Left lobe of liver (tissue), 2 donors: Measurements from ENCODE around the gene TNFAIP2. TPM values are rescaled to one million over a fixed set of nuclear protein-coding genes. Genes with fewer than 3 reads are reported as not detected.

Experiments used
- ATAC-seq: fragments of 200-7000 bp; cut with Tn5 transposase; one replicate; pipeline ENCODE4 v1.9.1; 2020; ENCODE audit warnings: mild to moderate bottlenecking, moderate library complexity
- DNase-seq: peaks from one replicate; pipeline ENCODE4 v3.0.0-alpha.2; 2020; ENCODE audit warnings: low spot score
- total RNA-seq: library from RNA; stranded (reverse); gene quantifications from one replicate; pipeline ENCODE4 v1.2.1, GENCODE V29; 2021
- donor health status: DM: no; HTN: no; CAD: no; lungs with moderate emphysema.
- donor health status: DM: no; HTN: yes; CAD: no.

TNFAIP2 gene
- total RNA-seq, 1 donor from 2014 or later = 27.9 TPM

DNA sequence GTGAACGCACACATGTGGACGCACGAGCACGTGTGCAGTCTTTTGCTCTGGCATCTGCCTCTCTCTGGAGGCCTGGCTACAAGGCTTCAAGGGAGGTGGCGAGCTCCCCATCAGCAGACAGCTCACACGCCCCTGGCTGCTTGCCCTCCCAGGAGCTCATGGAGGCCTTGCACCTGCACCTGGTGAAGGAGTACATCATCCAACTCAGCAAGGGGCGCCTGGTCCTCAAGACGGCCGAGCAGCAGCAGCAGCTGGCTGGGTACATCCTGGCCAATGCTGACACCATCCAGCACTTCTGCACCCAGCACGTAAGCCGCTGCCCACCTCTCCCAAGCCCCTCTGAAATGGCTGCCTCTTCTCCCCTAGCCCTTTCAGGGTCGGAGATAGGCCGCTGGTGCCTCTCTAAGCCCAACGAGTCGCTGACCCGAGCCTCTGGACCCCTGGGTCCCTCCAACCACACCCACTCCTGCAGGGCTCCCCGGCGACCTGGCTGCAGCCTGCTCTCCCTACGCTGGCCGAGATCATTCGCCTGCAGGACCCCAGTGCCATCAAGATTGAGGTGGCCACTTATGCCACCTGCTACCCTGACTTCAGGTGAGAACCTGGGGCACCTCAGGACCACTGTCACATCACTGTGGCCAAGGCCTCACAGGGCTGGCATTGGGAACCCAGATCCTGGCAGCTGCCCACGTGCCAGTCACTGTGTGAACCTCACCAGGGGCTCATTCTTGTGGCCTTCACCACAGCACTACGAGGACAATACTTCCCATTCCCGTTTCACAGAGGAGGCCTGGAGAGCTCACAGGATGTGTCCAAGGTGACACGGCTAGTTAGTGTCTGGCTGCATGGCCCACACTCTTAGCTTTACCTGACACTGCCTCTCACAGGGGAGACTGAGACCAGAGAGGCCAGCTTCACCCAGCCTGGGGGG, 10.2 kb downstream of the TNFAIP2 start:
- DNase-seq (no peak), ATAC-seq (no peak)

- ATAC-seq (no peak), DNase-seq (no peak)
These were observed 11.1 kb downstream of the TNFAIP2 start for GRCh38 chr14:103134405-103134804.

DNA sequence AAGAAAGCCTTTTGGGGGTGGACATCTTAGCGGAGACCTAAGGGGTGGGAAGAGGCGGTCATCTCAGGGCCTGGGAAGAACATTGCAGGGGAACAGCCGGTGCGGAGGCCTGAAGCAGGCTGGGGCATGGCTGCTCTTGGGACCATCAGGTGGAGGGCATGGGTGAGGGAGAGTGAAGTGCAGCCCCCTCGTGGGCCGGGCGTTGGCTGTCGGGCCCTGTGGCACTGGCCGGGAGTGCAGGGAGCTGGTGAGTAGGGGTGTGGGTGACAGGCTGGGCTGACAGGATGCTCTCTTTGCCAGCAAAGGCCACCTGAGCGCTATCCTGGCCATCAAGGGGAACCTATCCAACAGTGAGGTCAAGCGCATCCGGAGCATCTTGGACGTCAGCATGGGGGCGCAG, 11.7 kb downstream of the TNFAIP2 start:
- DNase-seq (no peak), ATAC-seq (no peak)

DNA sequence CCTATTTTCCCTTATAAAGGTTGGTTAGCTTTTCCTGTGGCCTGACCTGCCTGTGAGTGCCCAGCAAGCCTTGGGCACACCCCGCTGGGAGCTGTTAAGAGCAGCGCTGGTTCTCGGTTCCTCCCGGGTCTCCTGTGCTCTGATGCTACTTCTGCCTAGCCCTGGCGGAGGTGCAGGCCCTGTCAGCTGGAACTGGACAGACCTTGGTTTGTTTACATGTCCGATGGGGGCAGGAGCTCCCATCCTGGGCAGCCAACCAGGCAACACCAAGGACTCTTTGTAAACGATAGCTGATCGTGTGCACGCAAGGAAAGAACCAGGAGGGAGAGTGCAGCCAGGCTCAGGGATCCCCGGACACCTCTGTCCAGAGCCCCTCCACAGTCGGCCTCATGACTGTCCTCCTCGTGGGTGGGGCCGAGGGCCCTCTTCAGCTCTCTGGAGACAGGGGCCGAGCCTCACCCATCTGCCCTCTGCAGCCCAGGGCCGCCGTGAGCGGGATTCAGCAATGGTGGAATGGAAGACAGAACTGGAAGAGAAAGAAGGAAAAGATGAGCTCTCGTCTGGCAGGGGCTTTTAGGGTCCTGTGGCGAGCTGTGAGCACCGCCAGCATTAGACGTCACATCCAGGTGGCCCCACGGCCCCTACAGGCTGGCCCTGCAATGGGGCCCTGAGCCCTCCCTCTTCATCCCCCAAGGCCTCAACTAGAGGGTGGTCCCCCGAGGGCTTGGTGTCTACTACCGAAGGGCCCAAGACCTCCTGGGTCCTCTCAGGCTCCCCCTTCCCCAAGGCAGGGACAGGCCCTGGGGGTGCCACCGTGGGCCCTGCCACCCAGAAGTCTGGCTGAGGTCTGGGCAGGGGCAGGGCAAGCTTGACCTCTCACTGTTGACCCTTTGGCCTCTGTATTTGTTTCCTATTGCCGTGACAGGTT, 12.3 kb downstream of the TNFAIP2 start:
- DNase-seq = no peak
- peak; percentile 72 for ATAC-seq

DNA sequence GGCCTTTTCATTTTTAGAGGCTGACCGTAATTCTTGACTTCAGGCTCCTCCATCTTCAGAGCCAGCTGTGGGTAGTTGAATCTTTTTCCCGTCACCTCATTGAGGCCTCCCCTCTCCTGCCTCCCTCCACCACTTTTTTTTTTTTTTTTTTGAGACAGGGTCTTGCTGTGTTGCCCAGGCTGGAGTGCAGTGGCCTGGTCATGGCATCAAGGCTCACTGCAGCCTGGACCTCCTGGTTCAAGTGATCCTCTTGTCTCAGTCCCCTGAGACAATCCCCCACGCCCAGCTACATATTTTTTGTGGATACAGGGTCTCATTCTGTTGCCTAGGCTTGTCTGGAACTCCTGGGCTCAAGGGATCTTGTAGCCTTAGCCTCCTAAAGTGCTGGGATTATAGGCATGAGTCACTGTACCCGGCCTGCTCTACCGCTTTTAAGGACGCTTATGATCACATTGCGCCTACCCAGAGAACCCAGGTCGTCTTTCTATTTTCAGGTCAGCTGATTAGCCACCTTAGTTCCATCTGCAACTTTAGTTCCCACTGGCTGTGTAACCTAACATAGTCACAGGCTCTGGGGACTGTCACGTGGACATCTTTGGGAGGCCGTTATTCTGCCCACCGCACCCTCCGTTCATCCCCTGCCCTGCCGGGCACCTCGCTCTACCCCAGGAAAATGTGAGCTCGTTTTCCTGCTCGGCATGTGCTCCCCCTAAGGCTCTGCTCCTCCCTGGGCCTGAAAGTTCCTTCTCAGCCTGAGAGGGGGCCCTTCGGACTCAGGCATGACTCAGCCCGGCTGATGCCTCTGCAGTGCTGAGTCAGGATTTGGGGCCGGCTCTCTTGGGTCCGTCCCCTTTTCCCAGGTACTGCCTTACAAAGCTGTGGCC, 13.4 kb downstream of the TNFAIP2 start:
- ATAC-seq (no peak), DNase-seq (no peak)

GRCh38 chr14:103137689-103138300, 14.5 kb downstream of the TNFAIP2 start:
- ATAC-seq = no peak
- no peak for DNase-seq

DNA sequence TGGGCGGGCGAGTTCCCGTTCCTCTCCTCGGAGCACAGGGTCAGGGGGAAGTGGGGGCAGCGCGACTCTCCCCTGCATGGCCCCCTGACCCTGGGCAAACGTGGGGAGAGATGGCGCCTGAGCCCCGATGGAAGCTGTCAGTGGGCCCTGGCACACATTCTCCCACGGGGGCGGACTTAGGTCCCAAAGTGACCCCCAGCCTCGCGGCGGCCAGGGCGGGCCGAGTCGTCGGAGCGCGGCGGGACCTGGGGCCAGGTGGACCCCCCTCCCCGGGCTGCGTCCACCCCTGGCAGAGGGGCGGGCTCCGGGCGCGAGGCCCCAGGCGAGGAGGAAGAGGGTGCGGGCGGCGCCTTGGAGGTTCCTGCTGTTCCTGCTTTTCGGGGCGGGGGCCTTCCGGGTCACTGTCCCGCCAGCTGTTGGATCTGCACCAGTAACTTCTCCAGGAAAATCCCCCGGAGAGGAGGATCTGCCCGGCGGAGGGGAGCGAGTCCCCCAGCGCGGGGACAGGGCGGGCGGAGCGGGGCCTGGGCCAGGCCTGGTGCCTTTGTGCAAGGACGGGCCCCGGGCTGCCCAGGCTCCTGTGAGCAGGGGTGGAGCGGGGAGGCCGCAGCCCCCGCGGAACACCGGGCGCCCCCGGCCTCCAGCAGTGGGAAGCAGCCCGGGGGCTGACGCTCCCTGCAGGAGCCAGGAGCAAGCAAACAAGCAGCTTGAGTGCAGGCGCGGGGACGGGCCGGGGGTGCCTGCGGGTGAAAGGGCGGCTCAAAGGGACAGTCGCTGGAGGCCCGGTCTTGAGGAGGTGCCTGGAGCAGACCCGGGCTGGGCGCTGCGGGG, 15.3 kb downstream of the TNFAIP2 start:
- DNase-seq (no peak), ATAC-seq (peak; percentile 23)

DNA sequence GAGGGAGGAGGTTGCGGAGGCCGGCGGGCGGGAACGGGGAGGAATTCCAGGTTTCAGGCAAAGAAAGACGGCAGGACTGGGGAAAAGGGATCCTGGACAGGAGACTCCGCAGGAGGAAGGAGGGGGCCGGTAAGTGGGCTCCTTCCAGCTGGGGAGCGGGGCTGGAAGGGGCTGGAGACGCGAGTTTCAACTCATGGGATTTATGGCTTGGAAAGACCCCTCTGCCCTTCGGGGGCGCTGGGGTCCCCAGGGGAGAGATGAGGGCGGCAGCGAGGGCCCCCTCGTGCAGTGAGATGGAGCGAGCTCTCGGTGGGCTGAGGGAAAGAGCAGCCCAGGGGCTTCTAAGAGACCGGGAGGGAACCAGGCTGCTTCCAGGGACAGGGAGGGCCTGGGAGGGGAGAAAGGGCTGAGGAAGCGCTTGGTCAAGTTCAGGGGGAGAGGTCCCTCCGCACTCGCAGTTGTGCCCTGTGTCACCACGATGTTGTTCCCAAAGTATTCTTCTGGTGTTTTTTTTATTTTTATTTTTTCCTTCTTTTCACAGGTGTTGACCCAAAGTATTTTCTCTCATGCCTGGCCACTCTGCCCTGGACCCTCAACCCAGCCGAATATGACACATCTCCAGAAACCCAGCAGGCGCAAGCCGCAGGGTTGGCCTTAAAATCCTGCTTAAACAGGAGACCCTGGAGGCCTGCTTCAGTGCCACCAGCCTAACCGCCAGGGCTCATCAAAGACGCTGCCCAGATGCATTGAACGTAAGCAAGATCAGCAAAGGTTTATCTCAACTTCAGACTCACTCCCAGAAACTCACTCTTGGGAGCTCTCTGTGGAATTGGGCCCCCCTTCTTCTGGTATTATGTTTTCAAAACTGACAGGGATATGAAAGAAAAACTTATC, 16.1 kb downstream of the TNFAIP2 start:
- ATAC-seq (no peak), DNase-seq (no peak)

GRCh38 chr14:103140316-103141109, 17.3 kb downstream of the TNFAIP2 start:
- DNase-seq = no peak

GRCh38 chr14:103141117-103141796, 18.0 kb downstream of the TNFAIP2 start:
- ATAC-seq = peak; percentile 72
- no peak for DNase-seq

More at GRCh38 chr14:103140316-103141109, 17.3 kb downstream of the TNFAIP2 start:
- ATAC-seq = no peak

DNA sequence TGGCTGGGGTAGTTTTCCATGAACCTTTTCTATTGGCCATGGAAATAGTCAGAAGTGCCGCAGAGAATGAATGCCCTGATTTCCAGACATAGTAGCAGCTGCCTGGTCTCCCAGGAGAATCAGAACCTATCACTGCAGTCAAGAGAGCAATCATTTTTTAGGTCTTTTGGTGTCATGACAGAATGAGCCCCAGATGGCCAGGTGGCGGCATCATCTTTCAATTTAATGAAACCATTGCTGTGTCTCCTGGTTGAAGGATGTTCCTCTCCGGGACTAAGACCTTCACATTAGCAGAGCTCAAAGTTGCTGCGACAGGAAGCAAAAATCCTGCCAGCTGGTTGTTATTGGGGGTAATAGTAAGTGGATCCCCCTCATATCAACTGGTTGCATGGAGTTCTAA, 18.8 kb downstream of the TNFAIP2 start:
- peak; percentile 40 for ATAC-seq
- no peak for DNase-seq

DNA sequence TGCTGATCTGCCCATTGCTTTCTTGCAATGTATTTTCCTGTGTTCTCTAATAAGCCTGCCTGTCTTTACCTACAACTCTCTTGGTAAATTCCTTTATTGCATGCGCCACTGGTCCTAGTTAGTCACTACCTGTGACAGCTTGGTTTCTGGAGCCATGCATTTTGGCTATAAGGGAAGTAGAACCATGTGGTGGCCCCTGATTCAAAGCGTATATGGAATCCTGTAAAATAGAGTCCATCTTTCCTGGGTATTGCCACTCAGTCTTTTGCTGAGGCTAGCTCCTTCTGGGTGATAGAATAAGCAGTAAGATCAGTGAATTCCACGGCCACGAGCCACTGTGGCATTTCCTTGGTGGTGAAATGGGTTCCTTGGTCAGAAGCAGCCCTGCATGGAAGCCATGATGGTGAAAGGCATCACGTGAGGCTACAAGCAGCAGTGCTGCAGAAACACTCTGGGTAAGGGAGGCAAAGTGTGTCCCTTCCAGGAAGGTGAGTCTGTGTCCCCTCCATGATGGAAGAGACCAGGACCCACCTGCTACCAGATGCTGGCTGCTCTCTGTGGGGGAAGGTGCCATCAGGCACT, 19.6 kb downstream of the TNFAIP2 start:
- DNase-seq (no peak), ATAC-seq (no peak)

DNA sequence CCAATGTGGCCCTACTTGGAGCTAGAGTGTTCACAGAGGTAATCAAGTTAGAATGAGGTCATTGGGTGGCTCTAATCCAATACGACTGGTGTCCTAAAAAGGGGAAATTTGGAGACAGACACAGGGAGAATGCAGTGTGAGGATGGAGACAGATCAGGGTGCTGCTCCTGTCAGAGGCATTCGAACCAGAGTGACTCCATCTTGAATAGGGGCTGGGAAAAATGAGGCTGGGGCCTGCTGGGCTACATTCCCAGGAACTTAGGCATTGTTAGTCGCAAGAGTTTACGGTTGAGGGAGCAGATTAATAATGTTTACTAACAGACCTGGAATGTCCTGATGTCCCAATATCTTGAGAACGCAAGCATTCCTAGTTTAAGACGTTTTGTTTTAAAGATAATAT, 20.2 kb downstream of the TNFAIP2 start:
- DNase-seq = no peak
- ATAC-seq = no peak

GRCh38 chr14:103144085-103144484, 20.8 kb downstream of the TNFAIP2 start:
- ATAC-seq (no peak), DNase-seq (no peak)

- no peak for DNase-seq
- no peak for ATAC-seq
These were observed 23.0 kb downstream of the TNFAIP2 start for GRCh38 chr14:103146141-103146709.
